GM12878 (cell line): ENCODE results near the gene RAB26. TPM values are rescaled to one million over a fixed set of nuclear protein-coding genes. Genes with fewer than 3 reads are reported as not detected.

Experiments
- ATAC-seq: fragments of 200-7000 bp; cut with Tn5 transposase; 3 replicates; pipeline ENCODE4 v1.9.1; 2020; ENCODE audit warnings: mild to moderate bottlenecking, moderate library complexity
- BruUV-seq: library from RNA; stranded (reverse); fragments of 400-500 nt; replicated peaks from 2 replicates; lab custom pipeline; 2021; lab: Mats Ljungman, UMichigan
- CTCF ChIA-PET: fragments of 300-600 bp; sonication (Branson Sonifier 250); formaldehyde crosslinking; extraction: SDS; loops from one replicate; lab custom pipeline; 2021; ENCODE audit warnings: inconsistent platforms; lab: Yijun Ruan, JAX
- POLR2A ChIA-PET: fragments of 350-600 bp; formaldehyde crosslinking; extraction: SDS; loops from one replicate; lab custom pipeline; 2021; ENCODE audit warnings: inconsistent platforms; lab: Charles Lee
- RAD21 ChIA-PET: fragments of 300-600 bp; sonication (Branson Sonifier 250); formaldehyde crosslinking; loops from one replicate; lab custom pipeline; 2023; ENCODE audit warnings: antibody characterized with exemption; ENCODE audit not compliant: unreplicated experiment; lab: Charles Lee
- SMC1A ChIA-PET: fragments of 300-600 bp; sonication (Branson Sonifier 250); formaldehyde crosslinking; loops from one replicate; lab custom pipeline; 2023; ENCODE audit not compliant: unreplicated experiment, uncharacterized antibody; lab: Charles Lee
- DNase-seq: peaks from one replicate; pipeline ENCODE4 v3.0.0-alpha.2; 2011; ENCODE audit warnings: low read depth, low spot score
- FAIRE-seq: peaks from 3 replicates; lab custom pipeline; 2011; peaks lifted over from hg19 to GRCh38; lab: Jason Lieb, UNC
- H2AFZ ChIP-seq: 2 replicates; pipeline ENCODE4 v1.6.0; 2011; ENCODE audit warnings: low read depth, low read length, control low read depth; ENCODE audit not compliant: control insufficient read depth
- H3K27ac ChIP-seq: 2 replicates; pipeline ENCODE4 v1.5.1; 2011; ENCODE audit warnings: control low read depth; ENCODE audit not compliant: control insufficient read depth, insufficient read depth
- H3K27me3 ChIP-seq, 2 experiments: replicated peaks in 1 of 2; 2 replicates each; pipeline versions ENCODE4 v1.6.0 to v1.6.1; 2011; ENCODE audit warnings: low read length in 1 of 2; ENCODE audit not compliant: control insufficient read depth in 2 of 2, insufficient read depth in 2 of 2
- H3K36me3 ChIP-seq, 2 experiments: 2 replicates each; pipeline ENCODE4 v1.5.1; 2011; ENCODE audit warnings: low read length in 1 of 2; ENCODE audit not compliant: control insufficient read depth in 2 of 2, insufficient read depth in 2 of 2
- H3K4me1 ChIP-seq: 2 replicates; pipeline ENCODE4 v1.6.1; 2011; ENCODE audit warnings: mild to moderate bottlenecking, low read length, moderate library complexity, mixed read lengths; ENCODE audit not compliant: control insufficient read depth, insufficient read depth
- H3K4me2 ChIP-seq: 2 replicates; pipeline ENCODE4 v1.6.0; 2011; ENCODE audit warnings: control low read depth; ENCODE audit not compliant: control insufficient read depth, insufficient read depth
- H3K4me3 ChIP-seq: fragments of 200-600 bp; sonication (generic); 2 replicates; pipeline ENCODE4 v1.5.1; 2016
- H3K79me2 ChIP-seq: 2 replicates; pipeline ENCODE4 v1.6.0; 2011; ENCODE audit warnings: low read length; ENCODE audit not compliant: control insufficient read depth, insufficient read depth
- H3K9ac ChIP-seq: 2 replicates; pipeline ENCODE4 v1.8.0; 2011; ENCODE audit warnings: low read length, control low read depth, mixed read lengths; ENCODE audit not compliant: control insufficient read depth, insufficient read depth
- H3K9me3 ChIP-seq: replicated peaks from 3 replicates; pipeline ENCODE4 v1.5.1; 2011; ENCODE audit warnings: mild to moderate bottlenecking, low read length; ENCODE audit not compliant: control insufficient read depth, insufficient read depth
- H4K20me1 ChIP-seq: 2 replicates; pipeline ENCODE4 v1.6.0; 2011; ENCODE audit not compliant: control insufficient read depth, insufficient read depth
- NR2F1 ChIP-seq: fragments of 450-650 bp; conservative IDR thresholded peaks from 2 replicates; pipeline ENCODE4 v1.6.1; 2017; ENCODE audit warnings: mild to moderate bottlenecking
- WGBS: methylation state at CpG from one replicate; pipeline ENCODE4 v1.1.6; 2016; ENCODE audit warnings: low lambda C conversion rate; ENCODE audit not compliant: insufficient replicate concordance, insufficient coverage; ENCODE audit errors: missing lambda C conversion rate; 5-methylcytosine and 5-hydroxymethylcytosine counted together
- in situ Hi-C: fragments of 300-500 bp; cut with MboI; formaldehyde crosslinking; loops from 9 replicates; pipeline ENCODE4 v1.14.3; 2018; ENCODE audit warnings: mixed read lengths
- intact Hi-C: fragments of 100-400 bp; cut with micrococcal nuclease; formaldehyde crosslinking; loops from one replicate; pipeline ENCODE4 v1.14.2; 2022; ENCODE audit not compliant: unreplicated experiment
- polyA plus RNA-seq, 11 experiments: library from polyadenylated mRNA; depleted of rRNA in 4 of 11; unstranded in 6 of 11; stranded (reverse) in 5 of 11; fragments of >200 nt; fragmentation: Nextera tagmentation in 4 of 11; fragmentation: Illumina TruSeq in 1 of 11; extraction: Ambion mirVana in 4 of 11; extraction: Trizol in 1 of 11; gene quantifications; 1 replicate in 1 of 11; 2 replicates in 10 of 11; pipeline versions ENCODE4 v1.2.1 to v1.2.3, GENCODE V29; 2011 to 2016; ENCODE audit warnings: inconsistent platforms in 2 of 11, missing spikeins in 2 of 11, low read depth in 1 of 11
- total RNA-seq, 4 experiments: library from RNA; depleted of rRNA in 3 of 4; stranded (reverse); fragments of >200 nt in 3 of 4; fragmentation: Illumina TruSeq in 1 of 4; extraction: Trizol in 1 of 4; gene quantifications; 2 replicates each; pipeline versions ENCODE4 v1.2.1 to v1.2.3, GENCODE V29; 2013 to 2021
- TF ChIP-seq, protein P1 (sequence below): IDR thresholded peaks from 2 replicates; pipeline ENCODE4 v1.6.1; 2012; ENCODE audit warnings: mild to moderate bottlenecking, low read depth, low read length
- TF ChIP-seq, protein P2 (sequence below): fragments of 450-650 bp; IDR thresholded peaks from 2 replicates; pipeline ENCODE4 v1.6.1; 2017; ENCODE audit warnings: low read depth, mild to moderate bottlenecking, moderate library complexity

The RAB26 gene
- total and polyA plus RNA-seq, 10 of the 15 experiments (the other 5 are each of a cell fraction or from before 2014, with no cell fraction given), result 0.13 to 4.5 (median 0.33) TPM; not detected in 1

DNA sequence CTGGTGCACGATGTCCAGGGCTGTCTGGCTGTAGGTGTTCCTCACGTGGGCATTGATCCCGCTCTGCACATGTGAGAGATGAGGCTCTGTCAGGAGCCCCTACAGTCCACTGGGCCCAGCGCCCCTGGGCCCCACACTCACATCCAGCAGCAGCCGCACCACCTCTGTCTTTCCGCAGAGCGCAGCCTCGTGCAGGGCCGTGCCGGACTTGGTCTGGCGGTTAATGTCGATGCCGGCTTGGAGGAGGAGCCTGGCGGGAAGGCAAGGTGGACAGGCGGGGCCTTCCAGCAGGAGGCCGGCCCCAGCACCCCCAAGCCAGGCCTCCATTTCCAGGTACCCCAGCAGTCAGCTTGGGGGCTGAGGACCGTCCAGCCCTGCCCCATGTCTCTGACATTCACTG lies 38.8 kb downstream of the RAB26 start (continued):
- TF ChIP-seq, protein P1, sequence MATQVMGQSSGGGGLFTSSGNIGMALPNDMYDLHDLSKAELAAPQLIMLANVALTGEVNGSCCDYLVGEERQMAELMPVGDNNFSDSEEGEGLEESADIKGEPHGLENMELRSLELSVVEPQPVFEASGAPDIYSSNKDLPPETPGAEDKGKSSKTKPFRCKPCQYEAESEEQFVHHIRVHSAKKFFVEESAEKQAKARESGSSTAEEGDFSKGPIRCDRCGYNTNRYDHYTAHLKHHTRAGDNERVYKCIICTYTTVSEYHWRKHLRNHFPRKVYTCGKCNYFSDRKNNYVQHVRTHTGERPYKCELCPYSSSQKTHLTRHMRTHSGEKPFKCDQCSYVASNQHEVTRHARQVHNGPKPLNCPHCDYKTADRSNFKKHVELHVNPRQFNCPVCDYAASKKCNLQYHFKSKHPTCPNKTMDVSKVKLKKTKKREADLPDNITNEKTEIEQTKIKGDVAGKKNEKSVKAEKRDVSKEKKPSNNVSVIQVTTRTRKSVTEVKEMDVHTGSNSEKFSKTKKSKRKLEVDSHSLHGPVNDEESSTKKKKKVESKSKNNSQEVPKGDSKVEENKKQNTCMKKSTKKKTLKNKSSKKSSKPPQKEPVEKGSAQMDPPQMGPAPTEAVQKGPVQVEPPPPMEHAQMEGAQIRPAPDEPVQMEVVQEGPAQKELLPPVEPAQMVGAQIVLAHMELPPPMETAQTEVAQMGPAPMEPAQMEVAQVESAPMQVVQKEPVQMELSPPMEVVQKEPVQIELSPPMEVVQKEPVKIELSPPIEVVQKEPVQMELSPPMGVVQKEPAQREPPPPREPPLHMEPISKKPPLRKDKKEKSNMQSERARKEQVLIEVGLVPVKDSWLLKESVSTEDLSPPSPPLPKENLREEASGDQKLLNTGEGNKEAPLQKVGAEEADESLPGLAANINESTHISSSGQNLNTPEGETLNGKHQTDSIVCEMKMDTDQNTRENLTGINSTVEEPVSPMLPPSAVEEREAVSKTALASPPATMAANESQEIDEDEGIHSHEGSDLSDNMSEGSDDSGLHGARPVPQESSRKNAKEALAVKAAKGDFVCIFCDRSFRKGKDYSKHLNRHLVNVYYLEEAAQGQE, result no peak
- TF ChIP-seq NR2F1, result no peak

DNA sequence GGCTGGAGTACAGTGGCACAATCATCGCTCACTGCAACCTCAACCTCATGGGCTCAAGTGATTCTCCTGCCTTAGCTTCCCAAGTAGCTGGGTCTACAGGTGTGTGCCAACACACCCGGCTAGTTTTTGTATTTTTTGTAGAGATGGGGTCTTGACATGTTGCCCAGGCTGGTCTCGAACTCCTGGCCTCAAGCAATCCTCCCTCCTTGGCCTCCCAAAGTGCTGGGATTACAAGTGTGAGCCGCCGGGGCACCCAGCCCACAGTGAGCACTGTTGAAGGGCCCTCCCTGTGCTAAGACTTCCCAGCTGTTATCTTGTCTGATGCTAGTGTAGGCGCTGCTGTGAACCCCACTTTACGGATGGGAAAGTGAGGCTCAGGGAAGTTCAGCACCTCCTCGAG lies 40.0 kb downstream of the RAB26 start:
- CTCF ChIA-PET, result interaction anchor here (0.6 kb wide), 1 partner anchor 27 kb away, joined by 3 read pairs; no protein-coding TSS in a partner anchor
- no peaks in the 10 kb centered on the region for H3K4me1 ChIP-seq
- FAIRE-seq, result no peak
- RAD21 ChIA-PET, result interaction anchor here (0.6 to 0.7 kb wide), 2 partner anchors 48 to 128 kb away, joined by 3 read pairs; no protein-coding TSS in a partner anchor
- H3K9me3 ChIP-seq, result no peaks in the 10 kb centered on the region
- 51% methylated on average over 8 of the region's 8 CpGs for WGBS
- H4K20me1 ChIP-seq, result no peaks in the 10 kb centered on the region
- intact Hi-C loops (no loop called here), in situ Hi-C loops (no loop called here)
- no peaks in the 10 kb centered on the region for H3K36me3 ChIP-seq
- TF ChIP-seq, protein P2, sequence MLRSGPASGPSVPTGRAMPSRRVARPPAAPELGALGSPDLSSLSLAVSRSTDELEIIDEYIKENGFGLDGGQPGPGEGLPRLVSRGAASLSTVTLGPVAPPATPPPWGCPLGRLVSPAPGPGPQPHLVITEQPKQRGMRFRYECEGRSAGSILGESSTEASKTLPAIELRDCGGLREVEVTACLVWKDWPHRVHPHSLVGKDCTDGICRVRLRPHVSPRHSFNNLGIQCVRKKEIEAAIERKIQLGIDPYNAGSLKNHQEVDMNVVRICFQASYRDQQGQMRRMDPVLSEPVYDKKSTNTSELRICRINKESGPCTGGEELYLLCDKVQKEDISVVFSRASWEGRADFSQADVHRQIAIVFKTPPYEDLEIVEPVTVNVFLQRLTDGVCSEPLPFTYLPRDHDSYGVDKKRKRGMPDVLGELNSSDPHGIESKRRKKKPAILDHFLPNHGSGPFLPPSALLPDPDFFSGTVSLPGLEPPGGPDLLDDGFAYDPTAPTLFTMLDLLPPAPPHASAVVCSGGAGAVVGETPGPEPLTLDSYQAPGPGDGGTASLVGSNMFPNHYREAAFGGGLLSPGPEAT, result no peak
- ATAC-seq, result no peak
- no peak for DNase-seq
- H3K27me3 ChIP-seq, result no peaks in the 10 kb centered on the region
- H2AFZ ChIP-seq, result no peak overlapping the region
- H3K9ac ChIP-seq, result no peak overlapping the region
- no peaks in the 10 kb centered on the region for H3K79me2 ChIP-seq
- no peak overlapping the region for H3K27ac ChIP-seq
- no peak overlapping the region for H3K4me3 ChIP-seq
- no peak overlapping the region for H3K4me2 ChIP-seq
- POLR2A ChIA-PET, result no interaction called here
- SMC1A ChIA-PET, result no interaction called here
- BruUV-seq, result no TSS peak
